SKM-1 treated with dmso at 0.1 percent for 144 hours (cell line): Measurements from ENCODE around the gene BBLN.

Source experiments
- DNase-seq: peaks from one replicate; lab custom pipeline; 2025; ENCODE audit not compliant: unreplicated experiment; lab: John Stamatoyannopoulos, UW

Gene BBLN

GRCh38 chr9:128211186-128211980 is 51.3 kb downstream of the BBLN start:
- DNase-seq, result no peak

GRCh38 chr9:128211981-128212281 is 51.9 kb downstream of the BBLN start:
- no peak for DNase-seq
